Right cardiac atrium (tissue), 5 donors: ENCODE results near the gene RBM44. TPM values are rescaled to one million over a fixed set of nuclear protein-coding genes. Genes with fewer than 3 reads are reported as not detected.

Experiments
- ATAC-seq, 2 donors: fragments of 200-7000 bp; cut with Tn5 transposase; one replicate each; pipeline versions ENCODE4 v1.8.0 to v1.9.1; 2020; ENCODE audit warnings: moderate library complexity in 2 of 2, mild to moderate bottlenecking in 1 of 2
- DNase-seq, 3 donors: peaks; one replicate each; pipeline ENCODE4 v3.0.0-alpha.2; 2020
- H3K27ac ChIP-seq: one replicate; pipeline ENCODE4 v1.5.1; 2013; ENCODE audit warnings: mild to moderate bottlenecking, low read length, control low read depth, moderate library complexity
- H3K27me3 ChIP-seq: one replicate; pipeline ENCODE4 v1.6.1; 2013; ENCODE audit not compliant: control insufficient read depth, insufficient read depth
- H3K4me1 ChIP-seq: one replicate; pipeline ENCODE4 v1.6.1; 2013; ENCODE audit warnings: low read length; ENCODE audit not compliant: control insufficient read depth, insufficient read depth
- H3K4me3 ChIP-seq: one replicate; pipeline ENCODE4 v1.5.1; 2013; ENCODE audit warnings: low read length, control low read depth
- H3K9me3 ChIP-seq: one replicate; pipeline ENCODE4 v1.6.1; 2013; ENCODE audit warnings: low read length; ENCODE audit not compliant: control insufficient read depth
- WGBS: extraction: QIAGEN DNeasy Blood & Tissue Kit; methylation state at CpG from one replicate; pipeline ENCODE4 v1.1.7; 2013; 5-methylcytosine and 5-hydroxymethylcytosine counted together
- intact Hi-C, 4 donors: fragments of 100-400 bp; cut with DNase I; formaldehyde crosslinking; loops; one replicate each; pipeline versions ENCODE4 v1.11.0 to v1.14.0; 2022 to 2023
- polyA plus RNA-seq: library from polyadenylated mRNA; stranded (reverse); fragments of 200-250 nt; gene quantifications from one replicate; pipeline ENCODE4 v1.2.3, GENCODE V29; 2013
- total RNA-seq, 4 donors: library from RNA; stranded (reverse); fragmentation: NEBNext Ultra II Directional; extraction: Animal tissue kit (Norgen Biotek cat#: 25700); gene quantifications; one replicate each; pipeline ENCODE4 v1.2.1, GENCODE V29; 2021
- donor health status: healthy with polysubstance abuse.
- donor health status: DM: no; HTN: yes; CAD: no.
- donor health status: DM: no; HTN: no; CAD: no.
- donor health status: DM: no; HTN: yes; CAD: no; lungs with severe emphysema.
- donor health status: DM: yes; HTN: yes; CAD: no.

Gene RBM44
- total and polyA plus RNA-seq, 5 donors = 0.20 to 0.70 (median 0.35) TPM

GRCh38 chr2:237879991-237880560 is 81.5 kb downstream of the RBM44 start:
- Histone ChIP-seq H3K9me3 (no peaks in the 10 kb centered on the region), H3K4me3 (no peak overlapping the region), H3K27ac (no peak overlapping the region), H3K4me1 (no peaks in the 10 kb centered on the region), H3K27me3 (no peaks in the 10 kb centered on the region)
- 89% methylated on average over 12 of the region's 12 CpGs for WGBS
- ATAC-seq (no peak), DNase-seq (no peak)
- intact Hi-C loops = no loop called here

GRCh38 chr2:237882510-237883481 is 84.2 kb downstream of the RBM44 start:
- Histone ChIP-seq H3K9me3 (no peaks in the 10 kb centered on the region), H3K4me1 (no peaks in the 10 kb centered on the region), H3K4me3 (no peak overlapping the region), H3K27me3 (no peaks in the 10 kb centered on the region), H3K27ac (no peak overlapping the region)
- ATAC-seq (no peak), DNase-seq (peak in 1 of 3 donors; percentile 70)
- intact Hi-C loops = no loop called here
- WGBS = 88% methylated on average over 20 of the region's 20 CpGs

- intact Hi-C loops = no loop called here
- DNase-seq = no peak
- 89% methylated on average over 10 of the region's 10 CpGs for WGBS
Measured at GRCh38 chr2:237883951-237884446, 85.4 kb downstream of the RBM44 start.

GRCh38 chr2:237884681-237885080 is 86.1 kb downstream of the RBM44 start:
- H3K27me3 ChIP-seq = no peaks in the 10 kb centered on the region
- no peak for ATAC-seq
- H3K4me3 ChIP-seq = no peak overlapping the region
- no peak overlapping the region for H3K27ac ChIP-seq
- DNase-seq = no peak
- intact Hi-C loops = no loop called here
- WGBS = 78% methylated on average over 13 of the region's 13 CpGs
- no peaks in the 10 kb centered on the region for H3K9me3 ChIP-seq
- H3K4me1 ChIP-seq = no peaks in the 10 kb centered on the region

More at GRCh38 chr2:237883951-237884446, 85.4 kb downstream of the RBM44 start:
- no peaks in the 10 kb centered on the region for H3K27me3 ChIP-seq
- no peak for ATAC-seq
- H3K4me1 ChIP-seq = no peaks in the 10 kb centered on the region
- no peaks in the 10 kb centered on the region for H3K9me3 ChIP-seq
- H3K27ac ChIP-seq = no peak overlapping the region
- H3K4me3 ChIP-seq = no peak overlapping the region

DNA sequence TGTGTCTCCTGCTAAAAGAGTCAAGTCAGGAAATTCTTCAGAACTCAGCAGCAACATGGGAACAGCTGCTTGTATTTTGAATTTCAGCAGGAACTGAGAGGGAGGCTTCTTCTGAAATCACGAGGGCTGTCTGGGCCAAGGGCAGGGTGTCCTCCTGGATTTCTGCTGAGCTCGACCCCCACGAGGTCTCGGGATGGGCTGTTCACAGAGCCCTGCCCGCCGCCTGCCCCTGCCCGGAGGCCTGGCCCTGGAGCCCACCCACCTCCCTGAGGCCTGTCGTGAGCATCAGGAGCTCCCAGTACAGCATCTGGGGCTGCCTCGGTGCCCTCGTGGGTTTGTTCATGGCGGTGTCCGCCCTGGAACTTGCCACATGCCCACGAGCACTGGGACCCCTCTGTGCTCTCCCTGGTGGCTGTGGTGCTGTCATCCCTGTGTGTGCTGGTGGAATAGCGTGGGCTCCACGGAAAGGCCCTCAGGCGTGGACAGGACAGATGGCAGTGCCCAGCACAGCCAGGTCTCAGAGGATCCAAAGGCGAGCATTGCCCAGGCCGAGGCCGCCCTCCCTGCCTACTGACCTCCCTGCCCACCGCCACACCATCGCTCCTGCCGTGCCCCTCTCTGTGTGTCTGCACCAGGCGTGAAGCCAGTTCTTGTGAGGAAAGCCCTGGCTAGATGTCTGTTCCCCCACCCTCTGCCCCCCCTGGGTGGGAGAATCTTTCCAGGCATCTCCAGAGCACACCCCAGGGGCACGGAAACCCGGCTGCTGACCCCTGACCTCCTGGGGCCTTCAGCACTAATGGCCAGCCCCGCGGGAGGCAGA is 86.7 kb downstream of the RBM44 start:
- intact Hi-C loops = no loop called here
- no peak overlapping the region for H3K4me3 ChIP-seq
- no peak for DNase-seq
- 70% methylated on average over 27 of the region's 27 CpGs for WGBS
- no peak overlapping the region for H3K27ac ChIP-seq
- ATAC-seq = peak; percentile 3 to 4
- H3K4me1 ChIP-seq = no peaks in the 10 kb centered on the region
- no peaks in the 10 kb centered on the region for H3K9me3 ChIP-seq
- H3K27me3 ChIP-seq = no peaks in the 10 kb centered on the region

DNA sequence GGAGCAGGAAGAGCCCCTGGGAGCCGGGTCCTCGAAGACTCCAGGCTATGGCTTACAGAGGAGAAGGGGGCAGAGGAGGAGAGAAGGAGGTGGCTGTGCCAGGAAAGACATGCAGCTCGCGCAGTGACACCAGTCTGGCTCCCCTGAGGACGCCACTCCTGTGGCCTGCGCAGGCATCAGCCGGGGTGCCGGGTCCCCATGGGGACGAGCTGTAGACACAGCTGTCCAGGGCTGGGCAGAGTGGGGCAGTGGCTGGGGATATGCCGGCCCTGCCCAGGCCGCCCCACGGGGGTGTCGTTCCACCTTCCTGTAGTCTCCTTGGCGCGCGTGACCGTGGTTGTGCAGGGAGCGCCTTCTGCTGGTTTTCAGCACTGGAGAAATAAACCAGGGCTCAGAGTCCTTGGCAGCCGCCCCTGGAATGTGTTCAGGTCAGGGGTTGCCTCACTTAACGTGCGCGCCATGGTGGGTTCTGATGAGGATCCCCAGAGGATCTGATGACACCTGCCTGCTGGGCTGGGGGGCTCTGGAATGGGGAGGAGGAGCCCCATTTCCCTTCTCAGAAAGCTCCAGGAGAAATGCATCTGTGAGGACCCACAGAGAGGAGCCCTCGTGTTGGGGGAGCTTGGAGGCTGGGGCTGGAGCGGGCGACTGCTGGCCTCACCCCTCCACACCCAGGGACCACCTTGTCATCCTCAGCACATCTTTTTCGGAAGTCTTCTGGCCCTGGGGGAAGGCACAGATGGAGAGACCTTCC is 87.5 kb downstream of the RBM44 start:
- H3K4me1 ChIP-seq = no peaks in the 10 kb centered on the region
- H3K9me3 ChIP-seq = no peaks in the 10 kb centered on the region
- DNase-seq (peak; percentile 65 to 85 (median 84)), ATAC-seq (peak; percentile 68 to 72)
- intact Hi-C loops = no loop called here
- peak overlapping the region; percentile 83 for H3K27ac ChIP-seq
- WGBS = 56% methylated on average over 26 of the region's 26 CpGs
- no peak overlapping the region for H3K4me3 ChIP-seq
- no peaks in the 10 kb centered on the region for H3K27me3 ChIP-seq

- intact Hi-C loops = no loop called here
- no peaks in the 10 kb centered on the region for H3K27me3 ChIP-seq
- H3K9me3 ChIP-seq = no peaks in the 10 kb centered on the region
- no peaks in the 10 kb centered on the region for H3K4me1 ChIP-seq
- H3K4me3 ChIP-seq = no peak overlapping the region
- H3K27ac ChIP-seq = peak overlapping the region; percentile 85
- 51% methylated on average over 23 of the region's 23 CpGs for WGBS
- ATAC-seq (peak; percentile 24 to 89), DNase-seq (peak; percentile 68 to 86 (median 74))
Measured at GRCh38 chr2:237886685-237887481, 88.3 kb downstream of the RBM44 start.

DNA sequence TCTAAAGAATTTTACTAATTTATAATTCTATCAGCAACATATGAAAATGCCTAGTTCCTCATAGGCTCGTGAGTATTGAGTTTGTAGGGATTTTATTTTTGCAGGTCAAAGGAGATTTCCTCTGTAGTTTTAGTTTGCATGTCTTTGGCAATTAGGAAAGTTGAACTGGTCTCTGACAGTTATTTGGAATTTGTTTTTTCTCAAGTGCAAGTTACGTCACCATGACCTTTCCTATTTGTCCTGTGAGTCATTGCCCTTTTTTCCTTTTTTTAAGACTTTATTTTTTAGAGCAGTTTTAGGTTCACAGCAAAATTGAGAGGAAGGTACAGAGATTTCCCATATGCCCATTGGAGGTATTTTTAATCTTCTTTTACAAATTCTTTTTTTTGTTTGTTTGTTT is 89.8 kb downstream of the RBM44 start:
- H3K9me3 ChIP-seq = no peaks in the 10 kb centered on the region
- intact Hi-C loops = no loop called here
- no peak overlapping the region for H3K4me3 ChIP-seq
- H3K4me1 ChIP-seq = no peaks in the 10 kb centered on the region
- H3K27me3 ChIP-seq = no peaks in the 10 kb centered on the region
- DNase-seq (no peak), ATAC-seq (no peak)
- H3K27ac ChIP-seq = no peak overlapping the region
- WGBS = 40% methylated on average over 2 of the region's 2 CpGs

GRCh38 chr2:237889016-237889415 is 90.4 kb downstream of the RBM44 start:
- Histone ChIP-seq H3K27me3 (no peaks in the 10 kb centered on the region), H3K4me3 (no peak overlapping the region), H3K9me3 (no peaks in the 10 kb centered on the region), H3K27ac (no peak overlapping the region), H3K4me1 (no peaks in the 10 kb centered on the region)
- 86% methylated on average over 8 of the region's 8 CpGs for WGBS
- ATAC-seq (no peak), DNase-seq (no peak)
- intact Hi-C loops = no loop called here

DNA sequence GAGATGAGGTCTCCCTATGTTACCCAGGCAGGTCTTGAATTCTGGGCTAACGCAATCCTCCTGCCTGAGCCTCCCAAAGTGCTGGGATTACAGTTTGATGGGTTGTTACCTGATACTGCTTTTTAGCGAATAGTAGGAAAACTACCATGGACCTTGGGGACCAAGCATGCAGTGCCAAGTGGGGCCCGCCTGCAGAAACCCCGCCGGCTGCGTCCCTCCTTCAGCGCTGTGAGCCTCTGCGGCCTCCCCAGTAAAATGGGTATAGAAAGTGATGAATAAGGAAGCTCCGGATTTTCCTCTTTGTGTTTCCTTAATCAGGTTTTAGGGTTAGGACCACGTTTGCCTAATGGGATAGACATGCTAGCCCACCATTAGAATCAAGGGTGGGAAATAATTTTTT is 91.2 kb downstream of the RBM44 start:
- Histone ChIP-seq H3K9me3 (no peaks in the 10 kb centered on the region), H3K27me3 (no peaks in the 10 kb centered on the region), H3K27ac (no peak overlapping the region), H3K4me1 (peaks cover 4% of the 10 kb centered on the region), H3K4me3 (no peak overlapping the region)
- ATAC-seq = no peak
- WGBS = 96% methylated on average over 10 of the region's 10 CpGs
- intact Hi-C loops = no loop called here
- DNase-seq = no peak
